SK-N-MC (cell line): ENCODE data around the gene RNU7-1.
"Not testable (repeated sequence)": the region's sequence is repeated elsewhere in the genome, so short reads cannot be mapped to it uniquely, and the experiment has no call there.

Source experiments
- DNase-seq: peaks from one replicate; pipeline ENCODE4 v3.0.0-alpha.2; 2011; ENCODE audit warnings: low read depth, low spot score
- H3K27ac ChIP-seq: fragments of 200-600 bp; sonication (generic); 2 replicates; pipeline ENCODE4 v1.5.1; 2016; ENCODE audit warnings: mixed run types
- H3K36me3 ChIP-seq: fragments of 200-600 bp; sonication (generic); 2 replicates; pipeline ENCODE4 v1.6.1; 2017; ENCODE audit warnings: antibody characterized with exemption, low read length, mixed read lengths; ENCODE audit not compliant: insufficient read depth
- H3K4me3 ChIP-seq: fragments of 200-600 bp; sonication (generic); 2 replicates; pipeline ENCODE4 v1.5.1; 2016
- H3K9ac ChIP-seq: fragments of 200-600 bp; sonication (generic); 2 replicates; pipeline ENCODE4 v1.8.0; 2017; ENCODE audit warnings: mixed run types, mixed read lengths; ENCODE audit not compliant: insufficient read length
- H3K9me3 ChIP-seq: fragments of 200-600 bp; sonication (generic); 2 replicates; pipeline ENCODE4 v1.6.1; 2017; ENCODE audit warnings: low read depth, mild to moderate bottlenecking, antibody characterized with exemption, low read length, moderate library complexity, mixed read lengths
- EZH2 ChIP-seq: fragments of 200-600 bp; sonication (generic); IDR thresholded peaks from one replicate; pipeline ENCODE4 v1.6.1; 2017; ENCODE audit warnings: antibody characterized with exemption
- FOXP2 ChIP-seq: optimal IDR thresholded peaks from 2 replicates; pipeline ENCODE3; 2011; ENCODE audit warnings: mild to moderate bottlenecking, moderate library complexity; ENCODE audit not compliant: insufficient read depth; ENCODE audit errors: extremely low read length, control extremely low read depth
- POLR2AphosphoS5 ChIP-seq: IDR thresholded peaks from 2 replicates; pipeline ENCODE4 v1.6.1; 2012; ENCODE audit warnings: mild to moderate bottlenecking, low read depth, low read length, borderline replicate concordance

The RNU7-1 gene

GRCh38 chr12:6905414-6906040, 38.1 kb upstream of the RNU7-1 start:
- DNase-seq: no peak
- H3K27ac ChIP-seq: no peak overlapping the region
- TF ChIP-seq FOXP2 (no peak), POLR2AphosphoS5 (no peak), EZH2 (no peak)
- no peaks in the 10 kb centered on the region for H3K36me3 ChIP-seq
- no peaks in the 10 kb centered on the region for H3K9me3 ChIP-seq
- H3K9ac ChIP-seq: no peak overlapping the region
- H3K4me3 ChIP-seq: peak overlapping the region; percentile 80

- H3K9ac ChIP-seq, H3K27ac ChIP-seq, H3K4me3 ChIP-seq, H3K9me3 ChIP-seq, DNase-seq, H3K36me3 ChIP-seq: not testable (repeated sequence)
Measured at GRCh38 chr12:6908141-6908540, 35.5 kb upstream of the RNU7-1 start.

- Histone ChIP-seq H3K36me3 (no peaks in the 10 kb centered on the region), H3K9me3 (no peaks in the 10 kb centered on the region), H3K4me3 (no peak overlapping the region), H3K27ac (no peak overlapping the region), H3K9ac (no peak overlapping the region)
- TF ChIP-seq POLR2AphosphoS5 (no peak), EZH2 (no peak), FOXP2 (no peak)
- no peak for DNase-seq
Measured at GRCh38 chr12:6909421-6910145, 34.0 kb upstream of the RNU7-1 start.

GRCh38 chr12:6912164-6912935, 31.3 kb upstream of the RNU7-1 start:
- peaks cover 8% of the 10 kb centered on the region; the same call in 1 of the 2 replicates for H3K36me3 ChIP-seq

DNA sequence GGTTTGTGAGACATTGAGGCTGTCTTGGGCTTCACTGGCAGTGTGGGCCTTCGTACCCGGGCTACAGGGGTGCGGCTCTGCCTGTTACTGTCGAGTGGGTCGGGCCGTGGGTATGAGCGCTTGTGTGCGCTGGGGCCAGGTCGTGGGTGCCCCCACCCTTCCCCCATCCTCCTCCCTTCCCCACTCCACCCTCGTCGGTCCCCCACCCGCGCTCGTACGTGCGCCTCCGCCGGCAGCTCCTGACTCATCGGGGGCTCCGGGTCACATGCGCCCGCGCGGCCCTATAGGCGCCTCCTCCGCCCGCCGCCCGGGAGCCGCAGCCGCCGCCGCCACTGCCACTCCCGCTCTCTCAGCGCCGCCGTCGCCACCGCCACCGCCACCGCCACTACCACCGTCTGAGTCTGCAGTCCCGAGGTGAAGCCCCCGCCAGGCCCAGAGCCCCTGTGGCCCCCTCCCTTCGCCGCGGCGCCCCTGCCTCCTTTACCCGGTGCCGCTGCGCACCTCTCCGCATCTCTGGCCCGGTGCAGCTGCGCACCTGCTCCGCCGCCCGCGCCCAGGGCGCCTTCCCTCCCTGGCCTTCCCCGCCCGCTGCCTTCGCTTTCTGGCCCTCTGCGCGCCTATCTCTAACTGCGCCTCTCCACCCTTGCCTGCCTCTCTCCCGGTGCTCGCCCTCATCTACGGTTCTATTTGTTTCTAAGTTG, 29.2 kb upstream of the RNU7-1 start, which contains the start of gene ENO2:
TSS of gene ENO2 (plus strand) at position 335 of the 701 bp plus-strand sequence. CDS start 1,253 bp downstream, outside the sequence.
- TF ChIP-seq POLR2AphosphoS5 (peak; percentile 25; the same call in 1 of the 2 replicates), EZH2 (no peak)
- no peak within 1 kb of the TSS for H3K27ac ChIP-seq
- H3K9ac ChIP-seq: peak within 1 kb of the TSS; percentile 64
- peaks cover 9% of the 10 kb centered on the region; the same call in 1 of the 2 replicates for H3K36me3 ChIP-seq
- no peaks in the 10 kb centered on the region for H3K9me3 ChIP-seq
- DNase-seq: no peak
- peak within 1 kb of the TSS; percentile 89 for H3K4me3 ChIP-seq

More at GRCh38 chr12:6912164-6912935, 31.3 kb upstream of the RNU7-1 start:
- H3K9ac ChIP-seq: no peak overlapping the region
- no peak for TF ChIP-seq EZH2
- TF ChIP-seq FOXP2: no peak
- no peak for TF ChIP-seq POLR2AphosphoS5
- no peaks in the 10 kb centered on the region for H3K9me3 ChIP-seq
- H3K27ac ChIP-seq: no peak overlapping the region
- no peak for DNase-seq
- no peak overlapping the region for H3K4me3 ChIP-seq

DNA sequence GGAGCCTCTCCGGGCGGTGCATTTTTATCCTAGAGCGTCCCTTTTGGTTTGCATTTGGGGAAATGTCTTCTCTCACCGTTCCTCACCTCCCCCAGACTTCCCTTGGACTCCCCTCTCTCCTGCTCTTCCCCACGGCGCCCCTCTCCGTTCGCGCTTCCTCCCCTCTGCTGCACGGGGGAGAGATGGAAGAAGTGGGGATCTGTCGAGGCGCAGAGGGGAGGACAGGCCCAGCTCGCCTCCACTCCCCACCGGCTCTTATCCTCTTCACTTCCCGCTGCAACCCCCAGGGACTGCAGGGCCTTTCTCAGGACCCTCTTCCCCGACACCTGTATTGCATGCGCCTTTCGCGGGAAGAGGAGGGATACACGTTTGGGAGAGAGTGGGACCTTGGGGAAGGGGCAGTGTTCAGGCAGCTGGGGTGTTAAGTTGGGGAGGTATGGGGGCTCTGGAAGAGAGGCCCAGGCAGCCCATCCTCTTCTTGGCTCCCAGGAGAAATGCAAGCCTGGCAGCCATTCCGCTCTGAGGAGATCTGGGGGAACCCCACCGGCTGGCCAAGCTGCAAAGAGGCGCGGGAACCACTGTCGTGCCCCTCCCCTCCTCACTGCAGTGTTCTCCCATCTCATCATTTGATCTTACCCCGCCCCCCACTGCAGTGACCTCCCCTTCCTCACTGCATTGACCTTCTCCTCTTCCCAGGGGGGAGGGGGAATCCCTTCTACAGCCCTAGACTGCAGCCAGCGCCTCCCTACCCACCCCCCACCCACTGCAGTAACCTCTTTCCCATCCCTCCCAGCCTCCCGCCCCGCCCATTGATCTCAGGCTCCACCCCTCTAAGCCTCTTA, 28.4 kb upstream of the RNU7-1 start:
- no peak for DNase-seq
- TF ChIP-seq POLR2AphosphoS5: no peak
- no peak for TF ChIP-seq FOXP2
- TF ChIP-seq EZH2: no peak
- peaks cover 9% of the 10 kb centered on the region; the same call in 1 of the 2 replicates for H3K36me3 ChIP-seq
- peak overlapping the region; percentile 64 for H3K9ac ChIP-seq
- H3K4me3 ChIP-seq: peak overlapping the region; percentile 89
- H3K9me3 ChIP-seq: no peaks in the 10 kb centered on the region
- no peak overlapping the region for H3K27ac ChIP-seq

DNA sequence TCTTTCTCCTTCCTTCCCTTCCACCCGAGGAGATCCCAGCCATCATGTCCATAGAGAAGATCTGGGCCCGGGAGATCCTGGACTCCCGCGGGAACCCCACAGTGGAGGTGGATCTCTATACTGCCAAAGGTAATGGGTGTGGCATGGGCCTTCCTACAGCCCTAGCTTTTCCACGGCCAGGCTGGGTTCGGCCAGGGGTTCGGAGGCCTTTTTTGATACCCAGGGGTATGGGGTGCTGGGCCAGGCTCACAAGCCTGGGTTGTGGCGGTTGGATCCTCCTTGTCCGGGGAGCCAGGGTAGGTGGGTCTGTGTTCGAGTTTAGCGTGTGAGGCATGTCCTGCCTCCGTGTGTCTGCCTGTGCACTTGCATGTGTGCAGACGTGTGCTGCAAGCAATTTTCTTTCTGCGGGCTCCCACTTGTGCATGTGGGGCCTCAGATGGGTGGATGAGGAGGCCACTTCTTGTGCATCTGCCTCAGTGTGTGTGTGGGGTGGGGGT, 27.8 kb upstream of the RNU7-1 start:
- no peak overlapping the region for H3K27ac ChIP-seq
- H3K9ac ChIP-seq: no peak overlapping the region
- H3K4me3 ChIP-seq: peak overlapping the region; percentile 89
- DNase-seq: no peak
- no peaks in the 10 kb centered on the region for H3K9me3 ChIP-seq
- peaks cover 9% of the 10 kb centered on the region; the same call in 1 of the 2 replicates for H3K36me3 ChIP-seq
- TF ChIP-seq POLR2AphosphoS5 (no peak), EZH2 (no peak), FOXP2 (no peak)
